ENCODE data around the gene SNX24.

- no peak for TF ChIP-seq CTCF (IDR thresholded peaks at IDR 0.05; ENCODE audit: insufficient read depth, low read length, poor library complexity, severe bottlenecking)
- no peak for TF ChIP-seq EZH2phosphoT487 (conservative IDR thresholded peaks at IDR 0.05; ENCODE audit: low read length)
Observed at GRCh38 chr5:122982376-122982775, 137.0 kb downstream of the SNX24 start.

Measured in SU-DHL-6 (cell line).